Neutrophil (primary cell): ENCODE measurements around the gene HIBCH.
A peak's percentile ranks its signal among the peaks of the same experiment; 100 is the strongest.

Source experiments
- H3K27ac ChIP-seq: fragments of 200-600 bp; sonication (generic); 2 replicates; pipeline ENCODE4 v1.5.1; 2016; ENCODE audit warnings: mild to moderate bottlenecking, moderate library complexity
- H3K27me3 ChIP-seq: fragments of 200-600 bp; sonication (generic); 2 replicates; pipeline ENCODE4 v1.6.0; 2016; ENCODE audit warnings: mild to moderate bottlenecking
- H3K36me3 ChIP-seq: fragments of 200-600 bp; sonication (generic); 2 replicates; pipeline ENCODE4 v1.5.1; 2017
- H3K4me1 ChIP-seq, 2 experiments: fragments of 200-600 bp in 1 of 2; sonication (generic) in 1 of 2; 1 replicate in 1 of 2; 2 replicates in 1 of 2; pipeline versions ENCODE4 v1.5.1 to v1.6.1; 2013 to 2016; ENCODE audit warnings: low read depth in 1 of 2, low read length in 1 of 2, mild to moderate bottlenecking in 1 of 2, moderate library complexity in 1 of 2; ENCODE audit not compliant: control insufficient read depth in 1 of 2, insufficient read depth in 1 of 2
- H3K4me3 ChIP-seq, 2 experiments: fragments of 200-600 bp in 1 of 2; sonication (generic) in 1 of 2; 1 replicate in 1 of 2; 2 replicates in 1 of 2; pipeline ENCODE4 v1.5.1; 2013 to 2016; ENCODE audit warnings: low read depth in 1 of 2, low read length in 1 of 2, mild to moderate bottlenecking in 1 of 2, moderate library complexity in 1 of 2
- H3K9me3 ChIP-seq: fragments of 200-600 bp; sonication (generic); 2 replicates; pipeline ENCODE4 v1.5.1; 2016
- TF ChIP-seq, protein P1 (sequence below): fragments of 200-600 bp; sonication (generic); IDR thresholded peaks from 2 replicates; pipeline ENCODE4 v1.5.1; 2016; ENCODE audit warnings: antibody characterized with exemption

Gene HIBCH

DNA sequence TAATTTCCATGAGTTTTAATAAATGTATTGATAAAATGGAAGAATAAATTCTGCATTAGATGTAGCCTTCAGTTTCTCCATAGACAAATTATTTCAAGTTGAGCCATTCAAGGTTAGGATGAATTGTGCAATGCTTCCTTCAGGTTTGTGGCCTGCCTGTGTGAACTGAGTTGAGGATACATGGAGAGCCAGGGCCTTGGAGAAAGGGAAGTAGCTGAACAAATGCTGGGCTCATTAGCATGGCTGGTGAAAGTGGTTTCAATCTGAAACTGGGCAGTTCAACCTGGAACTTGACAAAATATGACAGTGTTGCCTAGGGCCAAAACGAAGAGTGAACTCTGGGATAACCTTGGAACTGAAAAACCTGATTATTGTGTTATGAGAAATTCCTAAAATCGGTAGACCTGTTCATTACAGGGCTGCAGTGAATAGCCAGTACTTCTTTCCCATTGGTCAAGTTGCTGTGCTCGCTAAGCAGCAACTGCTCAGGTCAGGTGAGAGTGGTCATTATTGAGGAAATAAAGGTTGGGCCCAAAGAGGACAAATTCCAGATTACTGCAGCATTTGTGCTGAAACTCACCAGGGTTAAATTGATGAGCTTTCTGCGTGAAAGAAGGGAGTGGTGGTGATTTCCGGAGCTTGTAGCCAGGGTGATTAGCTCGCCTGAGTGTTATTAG, 36.5 kb upstream of the HIBCH start:
- peak overlapping the region; percentile 48 for H3K27ac ChIP-seq
- TF ChIP-seq, protein P1, sequence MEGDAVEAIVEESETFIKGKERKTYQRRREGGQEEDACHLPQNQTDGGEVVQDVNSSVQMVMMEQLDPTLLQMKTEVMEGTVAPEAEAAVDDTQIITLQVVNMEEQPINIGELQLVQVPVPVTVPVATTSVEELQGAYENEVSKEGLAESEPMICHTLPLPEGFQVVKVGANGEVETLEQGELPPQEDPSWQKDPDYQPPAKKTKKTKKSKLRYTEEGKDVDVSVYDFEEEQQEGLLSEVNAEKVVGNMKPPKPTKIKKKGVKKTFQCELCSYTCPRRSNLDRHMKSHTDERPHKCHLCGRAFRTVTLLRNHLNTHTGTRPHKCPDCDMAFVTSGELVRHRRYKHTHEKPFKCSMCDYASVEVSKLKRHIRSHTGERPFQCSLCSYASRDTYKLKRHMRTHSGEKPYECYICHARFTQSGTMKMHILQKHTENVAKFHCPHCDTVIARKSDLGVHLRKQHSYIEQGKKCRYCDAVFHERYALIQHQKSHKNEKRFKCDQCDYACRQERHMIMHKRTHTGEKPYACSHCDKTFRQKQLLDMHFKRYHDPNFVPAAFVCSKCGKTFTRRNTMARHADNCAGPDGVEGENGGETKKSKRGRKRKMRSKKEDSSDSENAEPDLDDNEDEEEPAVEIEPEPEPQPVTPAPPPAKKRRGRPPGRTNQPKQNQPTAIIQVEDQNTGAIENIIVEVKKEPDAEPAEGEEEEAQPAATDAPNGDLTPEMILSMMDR = no peak
- no peaks in the 10 kb centered on the region for H3K9me3 ChIP-seq
- H3K4me3 ChIP-seq = no peak overlapping the region
- peaks cover 12% of the 10 kb centered on the region for H3K36me3 ChIP-seq
- no peaks in the 10 kb centered on the region for H3K27me3 ChIP-seq
- H3K4me1 ChIP-seq = peaks cover 33 to 66% of the 10 kb centered on the region in 2 experiments

DNA sequence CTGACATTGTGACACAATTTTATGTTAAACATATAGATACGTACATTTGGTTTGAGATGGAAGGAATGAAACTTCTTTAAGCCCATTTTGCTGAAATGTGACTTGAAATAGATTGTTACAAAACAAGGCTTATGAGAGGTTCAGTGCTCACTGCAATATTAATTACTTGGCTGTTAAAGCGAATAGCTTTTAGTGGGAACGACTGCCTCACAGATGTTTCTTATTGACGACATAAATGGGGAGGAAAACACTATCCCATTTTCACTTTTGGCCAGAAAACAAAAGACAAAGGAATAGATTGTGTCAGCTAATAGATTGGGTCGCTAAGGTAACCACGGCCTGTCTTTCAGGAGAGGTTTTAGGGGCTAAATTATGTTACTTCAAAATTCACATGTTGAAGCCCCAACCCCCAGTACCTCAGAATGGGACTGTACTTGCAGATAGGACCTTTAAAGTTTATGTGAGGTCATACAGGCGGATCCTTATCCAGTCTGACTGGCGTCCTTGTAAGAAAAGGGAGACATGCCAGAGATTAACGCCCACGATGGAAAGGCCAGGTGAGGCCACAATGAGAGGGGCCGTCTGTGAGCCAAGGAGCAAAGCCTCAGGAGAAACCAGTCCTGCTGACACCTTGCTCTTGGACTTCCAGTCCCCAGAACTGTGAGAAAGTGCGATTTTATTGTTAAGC, 34.5 kb upstream of the HIBCH start:
- no peaks in the 10 kb centered on the region for H3K27me3 ChIP-seq
- no peak overlapping the region for H3K4me3 ChIP-seq
- H3K36me3 ChIP-seq = peaks cover 5% of the 10 kb centered on the region
- H3K27ac ChIP-seq = peak overlapping the region; percentile 76
- TF ChIP-seq, protein P1 = no peak
- no peaks in the 10 kb centered on the region for H3K9me3 ChIP-seq
- peaks cover 27 to 58% of the 10 kb centered on the region in 2 experiments for H3K4me1 ChIP-seq

DNA sequence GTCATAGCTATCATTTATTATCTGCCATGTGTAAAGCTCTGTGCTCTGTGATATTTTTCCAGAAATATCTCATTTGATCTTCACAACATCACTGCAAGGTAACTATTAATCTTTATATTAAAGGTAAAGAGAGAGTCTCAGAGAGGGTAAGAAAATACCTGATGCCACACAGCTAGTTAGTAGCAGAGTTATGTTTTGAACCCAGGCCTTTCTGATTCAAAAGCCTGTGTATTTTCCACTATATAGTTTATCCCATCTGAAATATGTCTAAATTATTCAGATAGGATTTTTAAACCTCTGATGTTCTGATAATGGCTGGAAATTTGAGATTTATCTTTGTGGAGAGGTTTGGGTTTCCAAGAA, 33.9 kb upstream of the HIBCH start:
- Histone ChIP-seq H3K27me3 (no peaks in the 10 kb centered on the region), H3K4me1 (peaks cover 27 to 52% of the 10 kb centered on the region in 2 experiments), H3K9me3 (no peaks in the 10 kb centered on the region), H3K4me3 (no peak overlapping the region), H3K27ac (peak overlapping the region; percentile 76), H3K36me3 (peaks cover 5% of the 10 kb centered on the region)
- TF ChIP-seq, protein P1 = no peak

DNA sequence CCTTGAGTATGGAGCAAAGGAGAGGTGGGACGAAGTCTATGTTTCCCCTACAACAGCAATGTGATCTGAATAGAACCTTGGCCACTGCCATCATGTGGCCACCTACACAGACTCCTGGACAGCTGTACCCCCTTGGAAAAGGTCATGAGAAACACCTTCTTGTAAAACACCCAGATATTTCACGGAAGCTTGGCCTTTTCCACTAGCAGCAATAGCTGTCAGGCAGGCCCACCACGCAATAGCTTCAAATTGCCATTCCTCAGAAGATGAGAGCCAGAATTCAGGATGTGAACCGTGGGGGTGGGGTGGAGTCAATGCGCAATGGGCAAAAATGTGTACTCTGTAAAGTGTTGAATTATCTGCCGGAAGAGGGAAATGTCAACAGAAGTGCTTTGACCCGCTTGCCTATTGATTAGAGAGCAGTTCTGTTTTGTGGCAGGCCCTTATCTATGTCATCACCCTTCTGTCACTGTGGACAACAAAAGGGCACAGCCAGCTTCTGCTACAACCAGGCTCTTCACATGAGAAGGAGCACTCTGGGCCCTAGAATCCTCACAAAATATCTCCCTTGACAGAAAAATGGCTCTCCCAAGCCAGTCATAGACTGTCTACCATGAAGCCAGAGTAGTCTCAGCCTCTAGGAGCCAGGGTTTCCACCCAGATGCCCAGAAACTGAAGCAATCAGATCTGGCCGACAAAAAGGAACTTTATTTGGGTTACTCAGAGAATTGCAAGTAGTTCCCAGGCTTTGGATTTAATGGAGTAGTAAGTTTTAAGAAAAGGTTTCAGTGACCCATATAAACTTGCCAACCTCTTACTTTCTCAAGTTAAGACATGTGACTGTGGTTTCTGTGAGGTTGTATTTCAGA, 33.3 kb upstream of the HIBCH start:
- TF ChIP-seq, protein P1 = no peak
- Histone ChIP-seq H3K27me3 (no peaks in the 10 kb centered on the region), H3K9me3 (no peaks in the 10 kb centered on the region), H3K4me3 (no peak overlapping the region), H3K27ac (peak overlapping the region; percentile 76), H3K36me3 (peaks cover 5% of the 10 kb centered on the region), H3K4me1 (peaks cover 27 to 50% of the 10 kb centered on the region in 2 experiments)

- no peaks in the 10 kb centered on the region for H3K27me3 ChIP-seq
- H3K36me3 ChIP-seq = peaks cover 5% of the 10 kb centered on the region
- no peak overlapping the region for H3K4me3 ChIP-seq
- H3K27ac ChIP-seq = peak overlapping the region; percentile 76
- TF ChIP-seq, protein P1 = no peak
- no peaks in the 10 kb centered on the region for H3K9me3 ChIP-seq
- H3K4me1 ChIP-seq = peaks cover 27 to 50% of the 10 kb centered on the region in 2 experiments
These were observed 32.3 kb upstream of the HIBCH start for GRCh38 chr2:190351955-190352354.
